Nephron progenitor cell (in vitro differentiated cells): ENCODE data around the gene LMO7.

Experiments
- DNase-seq: peaks from one replicate; pipeline ENCODE4 v3.0.0; 2021
- H3K27ac Mint-ChIP-seq: 2 replicates; pipeline ENCODE4 v1.8.0; 2021; ENCODE audit warnings: mild to moderate bottlenecking, moderate library complexity, mixed read lengths
- H3K27me3 Mint-ChIP-seq: 2 replicates; pipeline ENCODE4 v1.8.0; 2021; ENCODE audit warnings: mild to moderate bottlenecking, low read depth, mixed read lengths; ENCODE audit not compliant: poor library complexity
- H3K36me3 Mint-ChIP-seq: 2 replicates; pipeline ENCODE4 v1.8.0; 2021; ENCODE audit warnings: low read depth, mixed read lengths
- H3K4me1 Mint-ChIP-seq: 2 replicates; pipeline ENCODE4 v1.8.0; 2021; ENCODE audit warnings: mixed read lengths
- H3K4me3 Mint-ChIP-seq: 2 replicates; pipeline ENCODE4 v1.8.0; 2021; ENCODE audit warnings: mild to moderate bottlenecking, moderate library complexity, mixed read lengths
- H3K9me3 Mint-ChIP-seq: 2 replicates; pipeline ENCODE4 v1.8.0; 2021; ENCODE audit warnings: mild to moderate bottlenecking, moderate library complexity, mixed read lengths
- CTCF ChIP-seq: fragments of 200-600 bp; sonication (generic); IDR thresholded peaks from 2 replicates; pipeline ENCODE4 v1.5.0; 2021; ENCODE audit warnings: antibody characterized with exemption

LMO7 gene

DNA sequence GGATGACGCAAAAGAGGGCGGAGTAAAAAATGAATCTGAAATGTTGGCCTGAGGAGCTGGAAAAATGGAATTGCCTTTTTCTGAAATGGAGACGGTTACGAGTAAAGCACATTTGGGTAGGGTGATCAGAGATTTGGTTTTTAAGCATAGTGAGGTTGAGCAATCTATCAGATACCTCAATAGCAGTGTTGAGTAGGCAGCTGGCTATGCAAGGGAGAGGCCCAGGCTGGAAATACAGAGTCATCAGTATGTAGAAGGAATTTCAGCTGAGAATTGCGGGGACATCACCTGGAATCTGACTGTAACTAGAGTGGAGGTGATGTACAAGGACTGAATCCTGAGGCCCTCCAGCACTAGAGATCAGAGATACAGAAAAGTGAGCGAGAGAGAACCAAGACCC, 224.8 kb downstream of the LMO7 start:
- Mint-ChIP-seq H3K27ac (no peak overlapping the region), H3K9me3 (peaks cover 7% of the 10 kb centered on the region), H3K27me3 (no peaks in the 10 kb centered on the region), H3K4me3 (no peak overlapping the region), H3K36me3 (no peaks in the 10 kb centered on the region), H3K4me1 (peaks cover 20% of the 10 kb centered on the region)
- no peak for TF ChIP-seq CTCF
- DNase-seq = no peak

DNA sequence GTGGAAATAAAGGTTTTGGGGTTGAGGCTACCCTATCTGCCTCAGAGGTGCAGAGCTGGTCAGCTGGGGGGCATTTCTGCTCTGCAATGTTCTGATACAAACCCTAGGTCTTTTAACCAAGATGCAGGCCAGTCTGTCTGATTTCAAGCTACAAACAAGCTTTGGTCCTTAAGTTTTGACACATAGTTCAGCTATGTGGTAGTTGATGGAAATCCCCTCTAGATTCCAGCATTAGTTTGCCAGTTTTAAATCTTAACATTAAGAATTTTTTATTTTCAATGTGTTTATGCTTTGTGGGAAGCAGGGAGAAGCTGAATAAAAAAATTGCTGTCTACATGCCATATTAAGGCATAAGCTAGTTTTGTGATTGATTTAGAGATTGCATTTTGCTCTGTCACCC, 225.7 kb downstream of the LMO7 start:
- no peak for TF ChIP-seq CTCF
- Mint-ChIP-seq H3K27me3 (no peaks in the 10 kb centered on the region), H3K4me1 (peaks cover 21% of the 10 kb centered on the region), H3K36me3 (no peaks in the 10 kb centered on the region), H3K4me3 (no peak overlapping the region), H3K9me3 (peaks cover 7% of the 10 kb centered on the region), H3K27ac (no peak overlapping the region)
- DNase-seq = no peak

DNA sequence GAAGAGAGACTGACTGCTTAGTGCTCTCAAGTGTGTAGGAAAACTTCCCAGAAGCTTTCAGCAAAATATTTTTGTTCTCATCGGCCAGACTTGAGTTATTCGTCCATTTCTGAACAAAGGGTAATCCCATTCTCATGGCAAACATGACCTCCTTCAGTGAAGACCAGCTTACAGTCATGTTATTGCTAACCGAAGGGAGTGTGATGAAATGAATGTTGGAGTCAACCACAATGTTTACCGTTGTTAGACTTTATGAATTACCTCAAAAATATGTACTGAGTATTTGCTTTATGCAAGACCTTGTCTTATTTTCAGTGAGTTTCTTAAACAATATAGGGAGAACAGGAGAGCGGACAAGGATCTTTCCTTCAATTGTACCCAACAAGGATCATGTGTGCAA, 228.6 kb downstream of the LMO7 start:
- Mint-ChIP-seq H3K4me3 (no peak overlapping the region), H3K36me3 (no peaks in the 10 kb centered on the region), H3K9me3 (peaks cover 7% of the 10 kb centered on the region), H3K4me1 (peaks cover 18% of the 10 kb centered on the region), H3K27me3 (no peaks in the 10 kb centered on the region), H3K27ac (no peak overlapping the region)
- DNase-seq = no peak
- TF ChIP-seq CTCF = no peak

DNA sequence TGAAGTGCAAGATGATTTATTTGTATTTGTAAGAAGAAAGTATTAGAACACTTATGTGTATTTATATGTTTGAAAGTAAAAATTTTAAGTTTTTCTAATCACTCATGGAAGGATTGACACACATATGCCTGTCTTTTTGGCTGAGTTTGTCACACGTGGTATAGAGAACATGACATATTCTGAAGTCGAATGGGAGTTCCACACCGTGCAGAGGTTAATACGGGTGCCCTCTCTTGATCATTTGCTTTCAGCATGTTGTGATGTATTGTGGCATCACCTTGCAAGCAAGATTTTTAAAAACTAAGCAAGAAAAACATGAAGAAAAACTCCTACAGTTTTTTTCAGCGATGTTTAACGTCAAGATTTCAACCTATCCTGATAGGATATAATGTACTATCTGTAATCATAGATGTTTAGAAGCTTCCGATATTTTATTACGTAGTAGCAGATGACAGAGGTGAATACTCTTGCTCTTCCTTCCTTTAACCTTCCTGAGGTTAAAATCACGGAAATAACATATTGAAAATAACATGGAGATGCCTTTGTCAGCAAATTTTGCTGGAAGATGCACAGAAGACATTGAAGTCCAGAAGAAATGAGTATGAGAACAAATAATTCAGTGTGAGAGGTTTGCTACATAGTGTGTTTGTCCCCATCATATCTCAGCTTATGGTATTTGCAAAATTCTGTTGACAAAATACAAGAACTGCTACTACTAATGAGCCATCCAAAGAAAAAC, 231.4 kb downstream of the LMO7 start:
- Mint-ChIP-seq H3K4me1 (peaks cover 18% of the 10 kb centered on the region), H3K4me3 (no peak overlapping the region), H3K9me3 (peaks cover 4% of the 10 kb centered on the region), H3K27me3 (no peaks in the 10 kb centered on the region), H3K27ac (no peak overlapping the region), H3K36me3 (no peaks in the 10 kb centered on the region)
- no peak for DNase-seq
- TF ChIP-seq CTCF = no peak

DNA sequence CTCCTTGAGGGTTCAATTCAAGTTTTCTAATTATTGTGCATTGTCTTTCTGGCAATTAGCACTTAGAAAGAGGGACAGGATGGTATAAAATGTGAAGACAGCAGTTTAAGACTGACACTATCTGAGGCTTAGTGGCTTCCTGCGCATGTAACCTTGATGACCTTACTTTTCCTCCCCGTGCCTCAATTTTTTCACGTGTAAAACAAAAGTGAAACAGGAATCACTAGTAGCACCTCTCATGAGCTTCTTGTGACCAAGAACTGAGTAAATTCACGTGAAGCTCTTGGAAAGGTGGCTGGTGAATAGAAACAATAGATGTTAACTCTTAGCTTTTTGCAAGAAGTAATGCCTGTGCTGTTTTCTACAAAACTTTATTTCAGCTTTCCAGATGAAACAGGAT, 233.9 kb downstream of the LMO7 start:
- peaks cover 23% of the 10 kb centered on the region for H3K4me1 Mint-ChIP-seq
- no peak for TF ChIP-seq CTCF
- no peaks in the 10 kb centered on the region for H3K36me3 Mint-ChIP-seq
- DNase-seq = no peak
- H3K9me3 Mint-ChIP-seq = no peaks in the 10 kb centered on the region
- H3K27ac Mint-ChIP-seq = no peak overlapping the region
- H3K4me3 Mint-ChIP-seq = no peak overlapping the region
- no peaks in the 10 kb centered on the region for H3K27me3 Mint-ChIP-seq

DNA sequence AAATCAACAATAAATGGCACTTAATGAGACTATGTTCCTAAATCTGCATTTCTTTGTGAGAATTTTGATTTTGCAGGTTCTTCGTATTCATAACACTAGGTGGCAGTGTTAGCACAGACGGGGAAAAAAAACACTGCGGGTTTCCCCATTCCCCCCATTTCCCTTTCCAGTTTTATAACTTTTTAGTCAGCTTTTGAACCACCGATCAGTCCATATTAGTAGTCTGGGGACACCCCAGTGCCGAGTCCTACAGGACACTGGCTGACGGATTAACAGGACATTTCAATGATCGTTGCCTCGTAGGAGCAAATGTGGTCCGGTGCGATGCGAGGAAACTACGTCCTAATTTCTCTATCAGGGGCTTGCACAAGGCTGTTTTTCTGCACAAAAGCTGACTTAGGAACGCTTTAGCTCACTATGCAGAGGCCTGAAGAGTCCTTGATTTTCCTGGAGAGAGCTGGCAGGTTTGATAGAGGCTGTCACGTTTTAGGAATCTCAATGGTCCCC, 234.3 kb downstream of the LMO7 start:
- peaks cover 26% of the 10 kb centered on the region for H3K4me1 Mint-ChIP-seq
- H3K27ac Mint-ChIP-seq = no peak overlapping the region
- no peaks in the 10 kb centered on the region for H3K9me3 Mint-ChIP-seq
- peak; percentile 75 for TF ChIP-seq CTCF
- no peak overlapping the region for H3K4me3 Mint-ChIP-seq
- no peaks in the 10 kb centered on the region for H3K36me3 Mint-ChIP-seq
- DNase-seq = no peak
- no peaks in the 10 kb centered on the region for H3K27me3 Mint-ChIP-seq
